Stimulated activated CD4-positive, alpha-beta T cell treated with anti-CD3 and anti-CD28 coated beads, Interleukin-15, amount 100 ng/mL, for 1 hour (primary cell): ENCODE results near the gene NIT2.

Experiments used
- DNase-seq, 2 donors: peaks; one replicate each; pipeline ENCODE4 v3.0.0-alpha.2; 2020; ENCODE audit warnings: low read depth in 1 of 2, low spot score in 1 of 2

The NIT2 gene

DNA sequence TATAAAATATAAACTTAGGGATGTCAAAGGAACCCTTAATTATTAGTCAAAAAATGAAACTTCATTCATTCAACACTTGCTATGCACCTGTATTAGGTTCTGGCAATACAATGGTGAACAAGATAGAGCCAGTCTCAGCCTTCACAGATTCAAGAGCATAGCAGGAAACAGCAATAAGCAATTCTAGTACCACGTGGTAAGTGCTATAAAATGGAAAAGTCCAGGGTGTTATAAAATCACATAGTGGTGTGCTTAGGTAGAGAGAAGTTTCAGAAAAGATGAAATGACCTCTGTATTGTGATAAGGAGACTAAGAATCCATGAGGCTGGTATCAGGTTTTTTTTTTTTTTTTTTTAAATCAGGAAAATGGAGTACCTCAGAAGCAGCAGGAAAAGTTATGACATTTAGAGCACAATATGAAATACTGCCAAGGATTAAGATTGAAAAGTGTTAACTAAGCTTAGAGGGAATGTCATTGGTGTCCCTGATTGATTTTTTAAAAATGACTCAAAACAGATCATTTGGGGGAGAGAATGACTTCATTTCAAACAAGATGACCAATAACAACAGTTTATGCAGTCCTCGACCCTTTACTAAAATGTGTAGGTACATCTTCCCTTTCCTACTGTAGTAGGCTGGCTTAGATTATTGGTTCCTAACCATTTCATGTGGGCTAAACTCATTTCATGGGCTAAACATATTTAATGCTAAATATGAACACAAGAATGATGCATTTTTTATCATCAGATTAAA, 61.3 kb downstream of the NIT2 start:
- no peak for DNase-seq

DNA sequence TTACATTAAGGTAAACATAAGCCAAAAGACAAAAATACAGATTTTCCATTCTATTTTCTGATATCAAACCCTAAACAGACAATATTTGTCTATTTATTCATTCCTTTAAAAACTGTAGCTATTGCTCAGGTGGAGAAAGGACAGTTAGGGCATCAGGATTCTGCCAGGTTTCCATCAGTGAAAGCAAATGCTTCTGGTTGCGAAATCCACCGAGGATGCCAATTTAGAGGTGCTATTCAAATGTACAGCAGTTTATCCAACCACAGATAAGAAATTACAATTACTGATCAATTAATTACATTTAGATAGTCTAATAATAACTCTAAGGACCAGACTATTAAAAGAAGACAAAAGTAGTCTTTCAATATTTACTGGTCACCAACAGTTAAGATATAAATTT, 62.4 kb downstream of the NIT2 start:
- DNase-seq, result no peak

DNA sequence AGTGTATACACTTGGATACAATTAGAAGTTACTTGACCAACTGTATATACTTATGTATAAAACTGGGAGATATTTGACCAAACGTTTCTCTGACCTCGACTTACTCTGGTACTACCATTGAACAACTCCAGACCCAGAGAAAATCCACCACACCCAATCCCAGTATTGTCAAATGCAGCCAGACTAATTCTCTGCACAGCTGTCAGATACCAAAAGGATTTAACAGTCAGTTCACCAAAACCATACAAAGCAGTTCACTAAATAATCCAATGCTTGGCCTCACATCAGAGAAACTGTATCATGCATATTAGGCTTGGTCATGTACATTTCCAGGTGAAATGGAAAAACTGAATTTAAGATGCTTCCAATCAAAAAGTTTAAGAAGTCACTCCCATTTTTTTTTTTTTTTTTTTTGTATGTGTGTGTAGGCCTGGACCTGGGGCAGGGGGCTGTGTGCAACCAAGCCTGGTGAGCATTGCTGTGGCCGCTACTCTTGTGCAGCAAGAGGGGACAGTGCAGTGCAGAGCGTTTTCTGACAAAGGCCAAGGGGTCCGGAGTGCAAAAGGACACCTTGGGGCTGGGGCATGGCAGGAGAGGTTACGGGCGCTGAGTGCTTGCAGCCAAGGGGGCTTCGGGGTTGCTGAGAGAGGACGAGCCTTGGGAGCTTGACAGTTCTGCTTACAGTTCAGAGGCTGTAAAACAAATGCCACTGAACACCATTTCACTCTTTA, 64.9 kb downstream of the NIT2 start:
- no peak for DNase-seq

DNA sequence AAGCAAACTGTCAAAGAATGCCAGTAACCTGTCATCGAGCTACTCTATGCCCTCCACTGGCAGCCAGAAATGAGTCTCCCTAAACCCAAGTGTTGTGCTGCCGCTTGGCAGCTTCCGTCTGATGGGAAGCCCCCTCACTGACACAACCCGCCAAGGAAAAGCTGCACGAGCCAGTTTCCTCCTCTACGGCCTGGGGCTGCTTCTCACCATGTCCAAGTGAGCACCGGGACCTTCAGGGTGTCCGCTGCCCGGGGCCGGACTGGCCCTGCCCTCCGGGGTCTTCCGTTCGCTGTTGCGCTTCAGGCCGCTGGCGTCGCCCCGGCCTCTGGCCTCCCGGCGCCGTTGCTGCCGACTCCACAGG, 65.8 kb downstream of the NIT2 start:
- peak in 1 of 2 donors; percentile 12 for DNase-seq

DNA sequence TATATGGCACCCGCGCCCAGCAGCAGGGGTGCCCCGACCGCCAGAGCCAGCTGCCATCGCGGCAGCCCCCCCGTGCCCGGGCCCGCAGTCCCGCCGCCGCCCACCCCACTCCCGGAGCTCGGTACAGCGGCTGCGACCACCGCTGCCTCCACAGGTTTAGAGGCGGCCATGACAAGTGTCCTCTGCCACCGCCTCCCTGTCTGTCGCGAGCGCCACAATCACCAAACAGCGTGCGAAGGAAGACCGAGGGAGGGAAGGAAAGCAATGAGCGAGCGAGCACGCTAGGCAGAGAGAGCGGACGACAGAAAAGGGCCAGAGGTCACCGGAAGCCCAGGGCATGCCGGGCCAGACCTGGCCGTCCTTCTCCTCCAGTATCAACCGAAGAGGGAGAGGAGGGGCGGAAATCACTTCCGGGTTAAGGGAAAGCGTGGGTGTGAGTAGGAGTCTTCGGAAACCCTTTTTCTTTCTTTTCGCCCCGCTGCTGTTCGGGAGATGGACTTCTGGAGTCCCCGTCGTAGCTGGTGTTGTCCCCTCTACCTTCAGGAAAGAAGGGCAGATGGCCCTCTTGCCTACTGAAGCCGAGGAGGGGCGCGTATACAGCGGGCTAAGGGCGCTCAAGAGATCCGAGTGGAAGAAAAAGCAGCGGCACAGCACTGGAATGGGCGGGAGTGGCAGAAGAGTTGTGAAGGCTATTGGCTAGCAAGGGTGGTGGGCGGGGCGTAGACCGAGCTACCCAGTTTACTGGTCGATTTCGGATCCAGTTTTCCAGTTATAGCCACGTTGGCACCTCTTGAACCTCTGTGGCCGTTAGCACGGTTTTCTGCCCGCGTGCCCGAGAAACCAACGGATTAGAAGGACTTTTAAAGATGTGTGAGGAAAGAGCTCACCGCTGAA, 66.5 kb downstream of the NIT2 start, which contains the start of the genes LNP1 and TOMM70:
LNP1 (plus strand) TSS at position 760 of the 894 bp plus-strand sequence. CDS start 28,191 bp downstream, outside the sequence.
TOMM70 (minus strand) TSS at position 310 of the 894 bp plus-strand sequence; CDS start at position 170, 140 bp downstream.
- peak; percentile 80 to 89 for DNase-seq

DNA sequence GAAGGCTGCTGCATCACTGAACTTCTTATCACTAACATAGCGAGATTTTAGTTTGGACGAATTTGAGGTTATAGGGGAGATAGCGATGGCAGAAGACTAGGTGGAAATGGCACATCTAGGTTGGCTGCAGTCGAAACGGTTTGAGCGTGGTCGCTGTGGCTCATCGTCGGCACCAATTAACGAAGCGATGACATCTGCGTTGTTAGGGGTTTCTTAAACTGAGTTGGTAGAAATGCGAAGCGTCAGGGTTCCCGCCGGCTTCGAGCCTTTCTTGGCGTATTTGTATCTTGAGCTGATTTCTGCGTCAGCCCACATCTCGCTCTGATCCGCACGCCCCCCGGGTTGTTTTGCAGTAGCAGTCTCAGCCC, 67.1 kb downstream of the NIT2 start:
- peak; percentile 6 to 24 for DNase-seq

DNA sequence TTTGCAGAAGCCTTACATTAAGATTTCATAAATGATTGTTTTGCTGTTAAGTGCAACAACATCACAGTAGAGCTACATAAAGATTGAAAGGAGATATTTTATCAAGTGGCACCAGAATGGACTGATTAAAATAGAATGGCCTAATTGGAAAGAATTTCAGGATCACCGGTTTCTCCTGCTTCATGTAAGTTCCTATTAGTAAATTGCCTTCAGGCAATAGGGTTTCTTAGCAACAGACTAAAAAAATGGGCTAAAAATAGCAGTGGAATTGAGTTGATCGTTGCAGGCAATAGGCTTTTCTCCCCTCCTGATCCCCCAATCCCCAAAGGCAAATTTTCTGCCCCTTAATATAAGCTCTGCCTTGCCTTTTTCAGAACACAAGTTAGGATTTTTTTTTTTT, 67.7 kb downstream of the NIT2 start:
- no peak for DNase-seq

DNA sequence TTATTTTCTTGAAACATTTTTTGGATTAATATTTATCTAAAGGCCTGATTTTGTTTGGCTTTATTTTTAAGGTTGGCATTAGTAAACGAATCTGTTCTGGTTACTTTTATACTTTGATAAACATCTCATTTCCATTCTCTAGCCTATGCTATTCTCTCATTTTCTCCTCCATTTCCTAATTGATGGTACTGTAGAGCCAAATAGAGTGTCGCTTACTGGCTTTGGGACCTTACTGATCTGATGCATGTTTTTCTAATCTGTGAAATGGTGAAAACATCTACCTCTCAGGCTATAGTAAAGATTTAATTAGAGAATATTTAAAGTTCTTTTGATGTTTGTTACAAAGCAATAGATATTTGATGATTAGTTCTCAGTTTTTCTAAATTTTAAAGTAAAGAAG, 68.3 kb downstream of the NIT2 start:
- DNase-seq, result no peak

DNA sequence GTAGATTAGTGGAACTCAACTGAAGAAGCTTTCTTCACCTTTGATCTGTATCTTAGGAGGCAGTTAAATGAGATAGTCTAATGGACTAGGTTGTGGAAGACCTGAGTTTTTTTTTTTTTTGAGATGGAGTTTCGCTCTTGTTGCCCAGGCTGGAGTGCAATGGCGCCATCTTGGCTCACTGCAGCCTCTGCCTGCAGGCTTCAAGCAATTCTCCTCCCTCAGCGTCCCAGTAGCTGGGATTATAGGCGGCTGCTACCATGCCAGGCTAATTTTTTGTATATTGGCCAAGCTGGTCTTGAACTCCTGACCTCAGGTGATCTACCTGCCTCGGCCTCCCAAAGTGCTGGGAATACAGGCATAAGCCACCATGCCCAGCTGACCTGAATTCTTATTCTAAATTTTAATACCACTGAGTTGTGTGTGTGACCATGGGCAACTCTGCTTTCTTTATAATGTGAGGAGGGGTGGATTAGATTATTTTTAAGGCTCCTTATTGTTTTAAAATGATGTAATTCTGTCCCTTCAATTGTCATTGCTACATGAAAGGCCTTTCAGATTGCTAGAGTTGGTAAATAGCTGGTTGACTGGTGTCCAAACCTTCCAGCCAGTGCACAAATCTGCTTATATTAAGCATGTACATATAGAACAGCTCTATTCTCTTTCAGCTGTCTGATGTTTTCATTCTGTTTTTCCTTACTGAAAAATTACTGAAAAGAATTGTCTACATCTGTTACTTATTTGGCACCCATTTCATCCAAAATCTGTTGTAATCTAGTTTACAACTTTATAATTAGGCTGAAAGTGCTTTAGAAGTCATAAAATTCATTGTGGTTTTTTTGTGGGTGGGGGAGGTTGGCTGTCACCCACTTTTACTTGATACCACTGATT, 69.0 kb downstream of the NIT2 start:
- DNase-seq, result no peak

DNA sequence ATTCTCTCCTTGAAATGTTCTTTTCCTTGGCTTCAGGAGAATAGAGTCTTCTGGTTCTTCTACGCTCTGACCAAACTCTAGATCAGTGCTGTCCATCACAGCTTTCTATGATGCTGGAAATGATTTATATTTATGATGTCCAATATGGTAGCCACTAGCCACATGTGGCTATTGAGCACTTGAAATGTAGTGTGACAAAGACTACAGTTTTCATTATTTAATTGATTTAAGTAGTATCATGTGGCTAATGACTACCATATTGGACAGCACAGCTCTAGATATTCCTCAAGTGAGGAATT, 69.6 kb downstream of the NIT2 start:
- no peak for DNase-seq

DNA sequence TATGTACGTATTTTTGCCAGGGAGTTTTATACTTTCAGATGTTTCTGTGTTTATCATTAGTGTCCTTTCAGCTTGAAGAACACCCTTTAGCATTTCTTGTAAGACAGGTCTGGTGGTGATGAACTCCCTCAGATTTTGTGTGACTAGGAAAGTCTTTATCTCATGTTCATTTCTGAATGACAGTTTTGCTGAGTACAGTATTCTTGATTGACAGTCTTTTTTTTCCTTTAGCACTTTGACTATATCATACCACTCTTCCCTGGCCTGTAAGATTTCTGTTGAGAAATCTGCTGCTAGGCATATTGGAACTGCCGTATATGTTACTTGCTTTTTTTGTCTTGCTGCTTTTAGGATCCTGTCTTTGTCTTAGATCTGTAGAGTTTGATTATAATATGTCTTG, 72.6 kb downstream of the NIT2 start:
- no peak for DNase-seq

DNA sequence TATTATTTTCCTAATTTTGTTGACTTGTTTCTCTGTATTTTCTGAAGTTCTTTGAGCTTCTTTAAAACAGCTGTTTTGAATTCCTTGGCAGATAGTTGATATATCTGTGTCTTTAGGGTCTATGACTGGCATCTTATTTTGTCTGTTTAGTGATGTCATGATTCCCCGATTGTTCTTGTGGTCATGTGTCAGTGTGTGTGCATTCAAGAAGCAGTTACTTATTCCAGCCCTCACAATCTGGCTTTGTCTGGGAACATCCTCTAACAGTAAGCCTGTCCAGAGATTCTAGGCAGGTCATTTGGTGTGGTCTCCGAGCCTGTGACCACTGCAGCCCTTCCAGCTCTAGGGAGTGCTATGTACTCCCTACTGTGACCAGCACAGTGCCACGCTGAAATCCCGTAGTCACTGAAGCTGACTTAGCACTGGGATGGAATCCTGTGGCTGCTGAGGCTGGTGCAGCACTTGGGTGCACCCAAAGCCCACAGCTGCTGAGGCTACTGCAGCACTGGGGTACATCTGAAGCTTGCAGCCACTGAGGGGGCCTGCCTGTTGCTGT, 73.5 kb downstream of the NIT2 start:
- no peak for DNase-seq
